ENCODE results near the gene ARFGAP1. TPM values are rescaled to one million over a fixed set of nuclear protein-coding genes. Genes with fewer than 3 reads are reported as not detected.

Gene ARFGAP1
- total and polyA plus RNA-seq, 4 donors: 47.0 to 108 (median 87.6) TPM

DNA sequence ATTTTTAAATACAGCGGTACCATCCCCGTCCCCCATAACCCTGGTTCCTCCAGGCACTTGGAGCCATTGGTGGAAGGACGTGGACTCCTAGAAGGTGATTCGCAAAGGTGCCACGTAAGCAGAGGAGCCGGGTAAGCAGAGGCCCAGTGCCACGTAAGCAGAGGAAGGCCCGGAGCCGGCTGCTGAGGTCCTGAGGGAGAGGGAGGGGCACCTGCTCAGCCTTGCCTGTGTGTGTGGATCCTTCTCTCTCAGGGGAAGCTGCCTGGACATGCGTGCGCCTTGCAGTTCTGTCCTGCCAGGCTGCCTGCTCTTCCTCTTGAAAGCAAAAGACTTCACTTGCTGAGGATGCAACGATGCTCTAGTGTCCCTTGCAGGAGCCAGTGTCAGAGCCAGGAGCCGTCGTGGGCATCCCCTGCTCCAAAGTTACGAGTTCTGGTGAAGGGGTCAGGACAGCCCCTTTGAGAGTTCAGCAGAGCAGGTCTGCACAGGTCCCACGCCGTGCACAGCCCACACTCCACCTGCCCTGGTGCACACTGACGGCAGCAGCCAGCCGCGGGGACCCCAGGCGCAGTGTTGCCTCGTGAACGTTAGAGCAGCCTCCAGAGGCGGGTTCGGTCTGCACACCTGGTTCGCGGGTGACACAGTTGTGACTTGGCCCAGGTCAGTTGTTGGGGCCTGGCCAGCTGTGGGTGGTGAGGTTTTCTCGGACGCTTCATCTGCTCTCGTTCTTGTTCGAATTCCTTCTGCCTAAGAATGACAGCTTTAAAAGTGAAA is 16.5 kb upstream of the ARFGAP1 start:
- TF ChIP-seq, protein P1, sequence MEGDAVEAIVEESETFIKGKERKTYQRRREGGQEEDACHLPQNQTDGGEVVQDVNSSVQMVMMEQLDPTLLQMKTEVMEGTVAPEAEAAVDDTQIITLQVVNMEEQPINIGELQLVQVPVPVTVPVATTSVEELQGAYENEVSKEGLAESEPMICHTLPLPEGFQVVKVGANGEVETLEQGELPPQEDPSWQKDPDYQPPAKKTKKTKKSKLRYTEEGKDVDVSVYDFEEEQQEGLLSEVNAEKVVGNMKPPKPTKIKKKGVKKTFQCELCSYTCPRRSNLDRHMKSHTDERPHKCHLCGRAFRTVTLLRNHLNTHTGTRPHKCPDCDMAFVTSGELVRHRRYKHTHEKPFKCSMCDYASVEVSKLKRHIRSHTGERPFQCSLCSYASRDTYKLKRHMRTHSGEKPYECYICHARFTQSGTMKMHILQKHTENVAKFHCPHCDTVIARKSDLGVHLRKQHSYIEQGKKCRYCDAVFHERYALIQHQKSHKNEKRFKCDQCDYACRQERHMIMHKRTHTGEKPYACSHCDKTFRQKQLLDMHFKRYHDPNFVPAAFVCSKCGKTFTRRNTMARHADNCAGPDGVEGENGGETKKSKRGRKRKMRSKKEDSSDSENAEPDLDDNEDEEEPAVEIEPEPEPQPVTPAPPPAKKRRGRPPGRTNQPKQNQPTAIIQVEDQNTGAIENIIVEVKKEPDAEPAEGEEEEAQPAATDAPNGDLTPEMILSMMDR (IDR thresholded peaks at IDR 0.05; ENCODE audit: control extremely low read depth, extremely low read depth): no peak
- H3K9me3 ChIP-seq (ENCODE audit: control insufficient read depth in 4 of 4, insufficient read depth in 3 of 4, low read length in 3 of 4): peaks cover 0 to 4% (median 0%) of the 10 kb centered on the region in 4 donors
- H3K4me3 ChIP-seq: no peak overlapping the region
- H3K9ac ChIP-seq (ENCODE audit: insufficient read depth in 1 of 2, low read length in 2 of 2): no peak overlapping the region
- DNase-seq (no peak), ATAC-seq (ENCODE audit: insufficient read depth, low FRiP score) (no peak)
- WGBS, 2 donors: 54 to 61% methylated on average over 30 to 31 of the region's 31 CpGs
- H3K4me1 ChIP-seq (ENCODE audit: control insufficient read depth in 5 of 5, insufficient read depth in 5 of 5, low read length in 5 of 5): peaks cover 0 to 59% (median 19%) of the 10 kb centered on the region in 5 donors
- peaks cover 0 to 27% (median 16%) of the 10 kb centered on the region in 3 donors for H3K27me3 ChIP-seq (ENCODE audit: control insufficient read depth in 3 of 3, insufficient read depth in 3 of 3, low read length in 2 of 3)
- no peak overlapping the region for H3K27ac ChIP-seq (ENCODE audit: low read depth in 1 of 2, low read length in 1 of 2)
- H3K36me3 ChIP-seq (ENCODE audit: control insufficient read depth in 4 of 4, insufficient read depth in 4 of 4, low read length in 4 of 4): no peaks in the 10 kb centered on the region

DNA sequence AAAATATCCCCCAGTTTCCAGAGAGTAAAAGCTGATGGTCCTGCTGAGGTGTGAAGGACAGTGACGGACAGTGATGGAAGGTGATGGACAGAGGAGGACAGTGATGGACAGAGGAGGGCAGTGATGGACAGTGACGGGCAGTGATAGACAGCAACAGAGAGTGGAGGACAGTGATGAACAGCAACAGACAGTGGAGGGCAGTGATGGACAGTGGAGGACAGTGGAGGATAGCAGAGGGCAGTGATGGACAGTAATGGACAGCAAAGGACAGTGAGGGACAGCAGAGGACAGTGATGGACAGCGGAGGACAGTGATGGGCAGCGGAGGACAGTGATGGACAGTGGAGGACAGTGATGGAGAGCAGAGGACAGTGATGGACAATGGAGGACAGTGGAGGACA is 15.7 kb upstream of the ARFGAP1 start:
- H3K4me1 ChIP-seq (ENCODE audit: control insufficient read depth in 5 of 5, insufficient read depth in 5 of 5, low read length in 5 of 5): peaks cover 0 to 67% (median 23%) of the 10 kb centered on the region in 5 donors
- no peak overlapping the region for H3K27ac ChIP-seq (ENCODE audit: low read depth in 1 of 2, low read length in 1 of 2)
- H3K9ac ChIP-seq (ENCODE audit: insufficient read depth in 1 of 2, low read length in 2 of 2): no peak overlapping the region
- TF ChIP-seq, protein P1 (IDR thresholded peaks at IDR 0.05; ENCODE audit: control extremely low read depth, extremely low read depth): no peak
- no peak for ATAC-seq (ENCODE audit: insufficient read depth, low FRiP score)
- peaks cover 0 to 4% (median 0%) of the 10 kb centered on the region in 4 donors for H3K9me3 ChIP-seq (ENCODE audit: control insufficient read depth in 4 of 4, insufficient read depth in 3 of 4, low read length in 3 of 4)
- H3K4me3 ChIP-seq: no peak overlapping the region
- H3K36me3 ChIP-seq (ENCODE audit: control insufficient read depth in 4 of 4, insufficient read depth in 4 of 4, low read length in 4 of 4): no peaks in the 10 kb centered on the region
- no peak for DNase-seq
- 92 to 97% methylated on average over 4 of the region's 4 CpGs for WGBS, 2 donors
- H3K27me3 ChIP-seq (ENCODE audit: control insufficient read depth in 3 of 3, insufficient read depth in 3 of 3, low read length in 2 of 3): peaks cover 0 to 22% (median 12%) of the 10 kb centered on the region in 3 donors

DNA sequence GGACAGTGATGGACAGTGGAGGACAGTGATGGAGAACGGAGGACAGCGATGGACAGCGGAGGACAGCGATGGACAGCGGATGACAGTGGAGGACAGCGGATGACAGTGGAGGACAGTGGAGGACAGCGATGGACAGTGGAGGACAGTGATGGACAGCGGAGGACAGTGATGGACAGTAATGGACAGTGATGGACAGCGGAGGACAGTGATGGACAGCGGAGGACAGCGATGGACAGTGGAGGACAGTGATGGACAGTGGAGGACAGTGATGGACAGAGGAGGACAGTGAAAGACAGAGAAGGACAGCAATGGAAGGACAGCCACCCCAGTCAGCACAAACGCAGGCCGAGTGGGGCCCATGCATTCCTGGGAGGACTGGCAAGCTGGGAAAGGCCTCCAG is 15.0 kb upstream of the ARFGAP1 start:
- Histone ChIP-seq H3K27me3 (ENCODE audit: control insufficient read depth in 3 of 3, insufficient read depth in 3 of 3, low read length in 2 of 3) (peaks cover 0 to 18% (median 8%) of the 10 kb centered on the region in 3 donors), H3K4me1 (ENCODE audit: control insufficient read depth in 5 of 5, insufficient read depth in 5 of 5, low read length in 5 of 5) (peaks cover 0 to 68% (median 24%) of the 10 kb centered on the region in 5 donors), H3K36me3 (ENCODE audit: control insufficient read depth in 4 of 4, insufficient read depth in 4 of 4, low read length in 4 of 4) (no peaks in the 10 kb centered on the region), H3K9me3 (ENCODE audit: control insufficient read depth in 4 of 4, insufficient read depth in 3 of 4, low read length in 3 of 4) (peaks cover 0 to 4% (median 0%) of the 10 kb centered on the region in 4 donors), H3K4me3 (no peak overlapping the region), H3K9ac (ENCODE audit: insufficient read depth in 1 of 2, low read length in 2 of 2) (no peak overlapping the region), H3K27ac (ENCODE audit: low read depth in 1 of 2, low read length in 1 of 2) (no peak overlapping the region)
- 91 to 92% methylated on average over 11 to 13 of the region's 13 CpGs for WGBS, 2 donors
- no peak for DNase-seq
- TF ChIP-seq, protein P1 (IDR thresholded peaks at IDR 0.05; ENCODE audit: control extremely low read depth, extremely low read depth): no peak
- ATAC-seq (ENCODE audit: insufficient read depth, low FRiP score): no peak
